Caco-2 (cell line): ENCODE results near the gene PLCZ1. TPM values are rescaled to one million over a fixed set of nuclear protein-coding genes. Genes with fewer than 3 reads are reported as not detected.
A peak's percentile ranks its signal among the peaks of the same experiment; 100 is the strongest.

Experiments
- BruUV-seq: library from RNA; stranded (reverse); fragments of 400-500 nt; replicated peaks from 2 replicates; lab custom pipeline; 2021; lab: Mats Ljungman, UMichigan
- CTCF ChIA-PET: fragments of 300-600 bp; sonication (Branson Sonifier 250); formaldehyde crosslinking; loops from one replicate; lab custom pipeline; 2022; ENCODE audit warnings: antibody characterized with exemption; lab: Charles Lee
- POLR2A ChIA-PET: fragments of 300-600 bp; sonication (Branson Sonifier 250); formaldehyde crosslinking; loops from one replicate; lab custom pipeline; 2022; ENCODE audit warnings: antibody characterized with exemption; lab: Charles Lee
- DNase-seq, 2 experiments: peaks; one replicate each; pipeline versions ENCODE4 v3.0.0 to v3.0.0-alpha.2; 2020 to 2022
- H3K27me3 ChIP-seq: replicated peaks from 2 replicates; pipeline ENCODE4 v1.6.0; 2011; ENCODE audit warnings: low read length; ENCODE audit not compliant: control insufficient read depth, insufficient read depth
- H3K36me3 ChIP-seq: 2 replicates; pipeline ENCODE4 v1.5.1; 2011; ENCODE audit warnings: low read length; ENCODE audit not compliant: control insufficient read depth, insufficient read depth
- H3K4me1 ChIP-seq: fragments of 250-450 bp; sonication (Bioruptor Pico); 2 replicates; pipeline ENCODE4 v1.5.1; 2020; ENCODE audit warnings: mild to moderate bottlenecking
- H3K4me3 ChIP-seq: 2 replicates; pipeline ENCODE4 v1.5.1; 2011; ENCODE audit warnings: low read depth, mild to moderate bottlenecking, control low read depth, low read length
- H3K9me3 ChIP-seq: fragments of 250-450 bp; sonication (Bioruptor Pico); 2 replicates; pipeline ENCODE4 v1.5.1; 2020; ENCODE audit warnings: mild to moderate bottlenecking, moderate library complexity
- H3K27ac Mint-ChIP-seq: one replicate; pipeline ENCODE4 v1.8.0; 2022; ENCODE audit warnings: mixed read lengths; ENCODE audit not compliant: unreplicated experiment
- H3K27me3 Mint-ChIP-seq: one replicate; pipeline ENCODE4 v1.8.0; 2022; ENCODE audit warnings: mixed read lengths; ENCODE audit not compliant: insufficient read depth, unreplicated experiment
- H3K36me3 Mint-ChIP-seq: one replicate; pipeline ENCODE4 v1.8.0; 2022; ENCODE audit warnings: mild to moderate bottlenecking, mixed read lengths; ENCODE audit not compliant: insufficient read depth, unreplicated experiment
- H3K4me1 Mint-ChIP-seq: one replicate; pipeline ENCODE4 v1.8.0; 2022; ENCODE audit warnings: low read depth, mixed read lengths; ENCODE audit not compliant: unreplicated experiment
- H3K4me3 Mint-ChIP-seq: one replicate; pipeline ENCODE4 v1.8.0; 2022; ENCODE audit warnings: mild to moderate bottlenecking, moderate library complexity, mixed read lengths; ENCODE audit not compliant: unreplicated experiment
- H3K9me3 Mint-ChIP-seq: one replicate; pipeline ENCODE4 v1.8.0; 2022; ENCODE audit warnings: mixed read lengths; ENCODE audit not compliant: unreplicated experiment
- intact Hi-C: fragments of 100-400 bp; cut with micrococcal nuclease; formaldehyde crosslinking; loops from one replicate; pipeline ENCODE4 v1.10.0; 2022; ENCODE audit not compliant: unreplicated experiment
- total RNA-seq: library from RNA; stranded (reverse); gene quantifications from 2 replicates; pipeline ENCODE4 v1.2.3, GENCODE V29; 2022
- TF ChIP-seq, protein P1 (sequence below), 2 experiments: fragments of 200-600 bp in 1 of 2; IDR thresholded peaks; 1 replicate in 1 of 2; 2 replicates in 1 of 2; pipeline versions ENCODE4 v1.5.1 to v1.8.0; 2011 to 2022; ENCODE audit warnings: antibody characterized with exemption in 1 of 2, control low read depth in 1 of 2, inconsistent platforms in 1 of 2, low read depth in 1 of 2, low read length in 1 of 2, mild to moderate bottlenecking in 1 of 2, moderate library complexity in 1 of 2; ENCODE audit not compliant: insufficient read depth in 1 of 2, severe bottlenecking in 1 of 2, unreplicated experiment in 1 of 2

The PLCZ1 gene
- total RNA-seq, 1 experiment from 2014 or later: not detected

GRCh38 chr12:18676141-18676540, 61.7 kb downstream of the PLCZ1 start:
- POLR2A ChIA-PET: interaction anchor here (0.6 kb wide), 1 partner anchor 392 kb away, joined by 3 read pairs; no protein-coding TSS in a partner anchor
- Mint-ChIP-seq H3K27ac (no peak overlapping the region), H3K4me3 (no peak overlapping the region)

DNA sequence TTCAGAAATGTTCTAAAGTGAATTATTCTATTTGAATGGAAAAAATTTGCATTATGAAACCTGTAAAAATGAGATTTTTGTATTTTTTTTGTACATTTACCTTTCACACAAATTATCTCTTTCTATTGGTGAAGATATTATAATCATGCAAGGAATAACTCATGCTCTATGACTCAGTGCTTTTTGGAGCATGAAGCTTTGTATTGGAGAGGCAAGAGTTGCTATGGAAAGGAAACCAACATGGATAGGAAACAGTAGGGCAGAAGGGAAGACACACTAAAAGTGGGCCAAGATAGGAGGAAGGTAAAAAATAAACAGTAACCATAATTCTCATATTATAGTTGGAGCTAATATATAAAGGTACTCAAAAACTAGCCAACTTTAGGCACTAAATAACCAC, 79.0 kb downstream of the PLCZ1 start:
- TF ChIP-seq, protein P1, sequence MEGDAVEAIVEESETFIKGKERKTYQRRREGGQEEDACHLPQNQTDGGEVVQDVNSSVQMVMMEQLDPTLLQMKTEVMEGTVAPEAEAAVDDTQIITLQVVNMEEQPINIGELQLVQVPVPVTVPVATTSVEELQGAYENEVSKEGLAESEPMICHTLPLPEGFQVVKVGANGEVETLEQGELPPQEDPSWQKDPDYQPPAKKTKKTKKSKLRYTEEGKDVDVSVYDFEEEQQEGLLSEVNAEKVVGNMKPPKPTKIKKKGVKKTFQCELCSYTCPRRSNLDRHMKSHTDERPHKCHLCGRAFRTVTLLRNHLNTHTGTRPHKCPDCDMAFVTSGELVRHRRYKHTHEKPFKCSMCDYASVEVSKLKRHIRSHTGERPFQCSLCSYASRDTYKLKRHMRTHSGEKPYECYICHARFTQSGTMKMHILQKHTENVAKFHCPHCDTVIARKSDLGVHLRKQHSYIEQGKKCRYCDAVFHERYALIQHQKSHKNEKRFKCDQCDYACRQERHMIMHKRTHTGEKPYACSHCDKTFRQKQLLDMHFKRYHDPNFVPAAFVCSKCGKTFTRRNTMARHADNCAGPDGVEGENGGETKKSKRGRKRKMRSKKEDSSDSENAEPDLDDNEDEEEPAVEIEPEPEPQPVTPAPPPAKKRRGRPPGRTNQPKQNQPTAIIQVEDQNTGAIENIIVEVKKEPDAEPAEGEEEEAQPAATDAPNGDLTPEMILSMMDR (IDR thresholded peaks at IDR 0.05; ENCODE audit: insufficient read depth in 1 of 2, low read depth in 1 of 2, low read length in 1 of 2, severe bottlenecking in 1 of 2, unreplicated experiment in 1 of 2): no peak
- Histone ChIP-seq H3K27me3 (no peaks in the 10 kb centered on the region), H3K9me3 (peaks cover 15% of the 10 kb centered on the region), H3K4me1 (peaks cover 4% of the 10 kb centered on the region; the same call in 1 of the 2 replicates), H3K4me3 (no peak overlapping the region), H3K36me3 (no peaks in the 10 kb centered on the region)
- no TSS peak for BruUV-seq
- no peak overlapping the region for H3K27ac Mint-ChIP-seq
- no peak overlapping the region for H3K4me3 Mint-ChIP-seq
- H3K4me1 Mint-ChIP-seq: no peaks in the 10 kb centered on the region
- no peaks in the 10 kb centered on the region for H3K36me3 Mint-ChIP-seq
- intact Hi-C loops: no loop called here
- DNase-seq: no peak
- POLR2A ChIA-PET: no interaction called here
- peaks cover 7% of the 10 kb centered on the region for H3K9me3 Mint-ChIP-seq
- peaks cover 18% of the 10 kb centered on the region for H3K27me3 Mint-ChIP-seq
- CTCF ChIA-PET: interaction anchor here (0.5 kb wide), 1 partner anchor 12 kb away, joined by 3 read pairs; no protein-coding TSS in a partner anchor

More at GRCh38 chr12:18676141-18676540, 61.7 kb downstream of the PLCZ1 start:
- TF ChIP-seq, protein P1 (IDR thresholded peaks at IDR 0.05; ENCODE audit: insufficient read depth in 1 of 2, low read depth in 1 of 2, low read length in 1 of 2, severe bottlenecking in 1 of 2, unreplicated experiment in 1 of 2): no peak
- Histone ChIP-seq H3K4me3 (no peak overlapping the region), H3K9me3 (no peaks in the 10 kb centered on the region), H3K27me3 (no peaks in the 10 kb centered on the region), H3K36me3 (no peaks in the 10 kb centered on the region), H3K4me1 (no peaks in the 10 kb centered on the region)
- Mint-ChIP-seq H3K9me3 (no peaks in the 10 kb centered on the region), H3K27me3 (no peaks in the 10 kb centered on the region), H3K4me1 (peaks cover 12% of the 10 kb centered on the region), H3K36me3 (no peaks in the 10 kb centered on the region)
- peak in 1 of 2 experiments; percentile 40 for DNase-seq
- no TSS peak for BruUV-seq
- CTCF ChIA-PET: no interaction called here
- intact Hi-C loops: no loop called here

- Mint-ChIP-seq H3K9me3 (peaks cover 7% of the 10 kb centered on the region), H3K36me3 (no peaks in the 10 kb centered on the region), H3K4me3 (no peak overlapping the region), H3K27me3 (peaks cover 19% of the 10 kb centered on the region), H3K27ac (no peak overlapping the region), H3K4me1 (no peaks in the 10 kb centered on the region)
- DNase-seq: no peak
- Histone ChIP-seq H3K4me3 (no peak overlapping the region), H3K4me1 (peaks cover 4% of the 10 kb centered on the region; the same call in 1 of the 2 replicates), H3K36me3 (no peaks in the 10 kb centered on the region), H3K27me3 (no peaks in the 10 kb centered on the region), H3K9me3 (peaks cover 13% of the 10 kb centered on the region)
- BruUV-seq: no TSS peak
- CTCF ChIA-PET: interaction anchor here (0.5 kb wide), 1 partner anchor 12 kb away, joined by 3 read pairs; no protein-coding TSS in a partner anchor
- TF ChIP-seq, protein P1 (IDR thresholded peaks at IDR 0.05; ENCODE audit: insufficient read depth in 1 of 2, low read depth in 1 of 2, low read length in 1 of 2, severe bottlenecking in 1 of 2, unreplicated experiment in 1 of 2): no peak
- POLR2A ChIA-PET: no interaction called here
- intact Hi-C loops: no loop called here
These were observed 79.6 kb downstream of the PLCZ1 start for GRCh38 chr12:18658179-18658578.
